ENCODE measurements around the gene ZFP1. TPM values are rescaled to one million over a fixed set of nuclear protein-coding genes. Genes with fewer than 3 reads are reported as not detected.
A peak's percentile ranks its signal among the peaks of the same experiment; 100 is the strongest.

ZFP1 gene
- 10.5 TPM for total RNA-seq
- long read RNA-seq, transcript ZFP1-209 (4 exons, 1,457 nt) = major isoform, 5 of 12 reads
- long read RNA-seq, partial matches to known transcripts = 0 of 12 reads
- long read RNA-seq, other reads (novel, unspliced or antisense) = 5 of 12 reads

GRCh38 chr16:75148311-75149195, at the start of gene ZFP1:
Gene ZFP1, plus strand, starts transcription at chr16:75148524. Its CDS starts 4,428 bp downstream, at chr16:75152952.
- intact Hi-C loops (cut with DNase I) = no loop called here
- DNase-seq (ENCODE audit: low spot score) = peak; percentile 95

- intact Hi-C loops (cut with DNase I) = no loop called here
- DNase-seq (ENCODE audit: low spot score) = no peak
Measured at GRCh38 chr16:75099075-75099667, 49.2 kb upstream of the ZFP1 start.

GRCh38 chr16:75099738-75100602, 48.4 kb upstream of the ZFP1 start:
- intact Hi-C loops (cut with DNase I) = no loop called here
- no peak for DNase-seq (ENCODE audit: low spot score)

GRCh38 chr16:75100603-75100990, 47.7 kb upstream of the ZFP1 start:
- intact Hi-C loops (cut with DNase I) = no loop called here
- DNase-seq (ENCODE audit: low spot score) = no peak

GRCh38 chr16:75101635-75102034, 46.7 kb upstream of the ZFP1 start:
- intact Hi-C loops (cut with DNase I) = no loop called here
- DNase-seq (ENCODE audit: low spot score) = no peak

GRCh38 chr16:75102595-75102994, 45.7 kb upstream of the ZFP1 start:
- DNase-seq (ENCODE audit: low spot score) = no peak
- intact Hi-C loops (cut with DNase I) = no loop called here

GRCh38 chr16:75103994-75104393, 44.3 kb upstream of the ZFP1 start:
- no peak for DNase-seq (ENCODE audit: low spot score)
- intact Hi-C loops (cut with DNase I) = loop anchor here (2.0 kb wide), 1 partner anchor 15 kb away; no protein-coding TSS in a partner anchor

- intact Hi-C loops (cut with DNase I) = loop anchor here (2.0 kb wide), 1 partner anchor 16 kb away; no protein-coding TSS in a partner anchor
- DNase-seq (ENCODE audit: low spot score) = no peak
Measured at GRCh38 chr16:75104836-75105235, 43.5 kb upstream of the ZFP1 start.

GRCh38 chr16:75105306-75106061, 42.8 kb upstream of the ZFP1 start:
- intact Hi-C loops (cut with DNase I) = loop anchor here (2.0 kb wide), 1 partner anchor 17 kb away; no protein-coding TSS in a partner anchor
- peak; percentile 87 for DNase-seq (ENCODE audit: low spot score)

GRCh38 chr16:75106351-75107274, 41.7 kb upstream of the ZFP1 start:
- intact Hi-C loops (cut with DNase I) = no loop called here

GRCh38 chr16:75107505-75107904, 40.8 kb upstream of the ZFP1 start:
- intact Hi-C loops (cut with DNase I) = no loop called here
- no peak for DNase-seq (ENCODE audit: low spot score)

More at GRCh38 chr16:75106351-75107274, 41.7 kb upstream of the ZFP1 start:
- DNase-seq (ENCODE audit: low spot score) = no peak

- intact Hi-C loops (cut with DNase I) = loop anchor here (2.0 kb wide), 1 partner anchor 64 kb away; no protein-coding TSS in a partner anchor
Measured at GRCh38 chr16:75108792-75109731, 39.3 kb upstream of the ZFP1 start.

GRCh38 chr16:75109732-75110243, 38.5 kb upstream of the ZFP1 start:
- DNase-seq (ENCODE audit: low spot score) = peak; percentile 89
- intact Hi-C loops (cut with DNase I) = loop anchor here (2.0 to 10.0 kb wide), 5 partner anchors 65 to 395 kb away; no protein-coding TSS in a partner anchor

More at GRCh38 chr16:75108792-75109731, 39.3 kb upstream of the ZFP1 start:
- DNase-seq (ENCODE audit: low spot score) = peak; percentile 92

- peak; percentile 94 for DNase-seq (ENCODE audit: low spot score)
- intact Hi-C loops (cut with DNase I) = loop anchor here (1.0 to 10.0 kb wide), 5 partner anchors 113 to 396 kb away; no protein-coding TSS in a partner anchor
Measured at GRCh38 chr16:75110637-75111513, 37.4 kb upstream of the ZFP1 start.

GRCh38 chr16:75111514-75111940, 36.8 kb upstream of the ZFP1 start:
- no peak for DNase-seq (ENCODE audit: low spot score)
- intact Hi-C loops (cut with DNase I) = loop anchor here (1.0 to 10.0 kb wide), 5 partner anchors 113 to 397 kb away; no protein-coding TSS in a partner anchor
